Activated T-helper 2 cell treated with anti-CD3 and anti-CD28 coated beads, Interferon-gamma antibody, Interleukin-2, Interleukin-4, amounts not matched to agents 10 μg/mL and 5 μg/mL and 100 μg/mL, durations not matched to agents 14 hours and 24 hours and 36 hours (primary cell): Measurements from ENCODE around the gene RNPEPL1. TPM values are rescaled to one million over a fixed set of nuclear protein-coding genes. Genes with fewer than 3 reads are reported as not detected.
"Not testable (repeated sequence)": the region's sequence is repeated elsewhere in the genome, so short reads cannot be mapped to it uniquely, and the experiment has no call there.

ENCODE experiments used
- DNase-seq: peaks from one replicate; pipeline ENCODE4 v3.0.0; 2021; ENCODE audit warnings: low spot score
- H3K27ac Mint-ChIP-seq: one replicate; pipeline ENCODE4 v1.8.0; 2021; ENCODE audit warnings: mixed read lengths
- H3K27me3 Mint-ChIP-seq: one replicate; pipeline ENCODE4 v1.8.0; 2021; ENCODE audit warnings: low read depth, mixed read lengths
- H3K36me3 Mint-ChIP-seq: one replicate; pipeline ENCODE4 v1.8.0; 2021; ENCODE audit warnings: low read depth, mixed read lengths
- H3K4me1 Mint-ChIP-seq: one replicate; pipeline ENCODE4 v1.8.0; 2021; ENCODE audit warnings: low read depth, mixed read lengths
- H3K4me3 Mint-ChIP-seq: one replicate; pipeline ENCODE4 v1.8.0; 2021; ENCODE audit warnings: low read depth, mild to moderate bottlenecking, moderate library complexity, mixed read lengths
- H3K9me3 Mint-ChIP-seq: one replicate; pipeline ENCODE4 v1.8.0; 2021; ENCODE audit warnings: mixed read lengths
- intact Hi-C: fragments of 100-400 bp; cut with micrococcal nuclease; formaldehyde crosslinking; loops from one replicate; pipeline ENCODE4 v1.15.1; 2023
- total RNA-seq: library from RNA; stranded (reverse); gene quantifications from 2 replicates; pipeline ENCODE4 v1.2.3, GENCODE V29; 2022

RNPEPL1 gene
- total RNA-seq, 1 donor from 2014 or later, result 71.3 TPM

DNA sequence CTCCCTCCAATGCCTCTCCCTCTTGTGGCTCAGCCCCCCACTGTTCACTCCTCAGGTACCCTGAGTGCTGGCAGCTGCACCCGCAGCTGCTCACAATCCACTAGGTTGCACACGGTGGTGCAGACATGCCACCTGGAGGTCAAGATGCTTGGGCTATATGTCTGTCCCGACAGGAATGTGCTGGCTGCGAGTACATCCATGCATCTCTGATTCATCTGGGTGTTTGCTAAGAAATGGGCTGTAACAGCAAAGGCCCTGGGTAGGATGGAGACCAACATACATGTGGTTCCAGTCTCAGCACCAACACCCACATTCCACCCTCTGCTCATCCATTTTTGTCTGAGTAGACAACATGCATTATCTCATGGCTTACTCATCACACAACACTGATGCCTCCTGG, 41.8 kb upstream of the RNPEPL1 start:
- Mint-ChIP-seq H3K9me3 (peaks cover 70% of the 10 kb centered on the region), H3K4me3 (no peak overlapping the region), H3K36me3 (peaks cover 93% of the 10 kb centered on the region), H3K27ac (no peak overlapping the region), H3K4me1 (no peaks in the 10 kb centered on the region), H3K27me3 (no peaks in the 10 kb centered on the region)
- intact Hi-C loops, result no loop called here
- DNase-seq, result no peak

DNA sequence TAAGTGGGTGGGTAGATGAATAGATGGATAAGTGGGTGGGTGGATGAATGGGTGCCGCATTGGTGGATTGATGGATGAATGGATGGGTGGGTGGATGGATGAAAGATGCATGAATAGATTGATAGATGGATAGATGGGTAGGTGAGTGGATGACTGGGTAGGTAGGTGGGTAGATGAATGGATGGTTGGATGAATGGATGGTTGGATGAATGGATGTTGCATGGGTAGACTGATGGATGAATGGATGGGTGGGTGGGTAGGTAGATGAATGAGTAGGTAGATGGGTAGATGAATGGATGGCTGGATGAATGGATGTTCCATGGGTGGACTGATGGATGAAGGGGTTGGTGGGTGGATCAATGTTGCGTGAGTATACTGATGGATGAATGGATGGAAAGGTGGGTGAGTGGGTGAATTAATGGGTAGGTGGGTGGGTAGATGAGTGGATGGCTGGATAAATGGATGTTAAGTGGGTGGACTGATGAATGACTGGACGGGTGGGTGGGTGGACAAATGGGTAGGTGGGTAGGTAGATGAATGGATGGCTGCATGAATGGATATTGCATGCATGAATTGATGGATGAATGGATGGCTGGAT, 41.0 kb upstream of the RNPEPL1 start:
- H3K9me3 Mint-ChIP-seq, result peaks cover 76% of the 10 kb centered on the region

GRCh38 chr2:240528406-240529040, 39.8 kb upstream of the RNPEPL1 start:
- Mint-ChIP-seq H3K27me3 (no peaks in the 10 kb centered on the region), H3K27ac (no peak overlapping the region), H3K36me3 (peaks cover 92% of the 10 kb centered on the region), H3K4me3 (no peak overlapping the region), H3K4me1 (no peaks in the 10 kb centered on the region), H3K9me3 (peaks cover 76% of the 10 kb centered on the region)
- intact Hi-C loops, result no loop called here
- DNase-seq, result no peak

More for the DNA sequence above, 41.0 kb upstream of the RNPEPL1 start:
- intact Hi-C loops, result no loop called here
- H3K4me1 Mint-ChIP-seq, result no peaks in the 10 kb centered on the region
- peaks cover 94% of the 10 kb centered on the region for H3K36me3 Mint-ChIP-seq
- no peaks in the 10 kb centered on the region for H3K27me3 Mint-ChIP-seq
- H3K4me3 Mint-ChIP-seq, result no peak overlapping the region
- no peak for DNase-seq
- H3K27ac Mint-ChIP-seq, result no peak overlapping the region

DNA sequence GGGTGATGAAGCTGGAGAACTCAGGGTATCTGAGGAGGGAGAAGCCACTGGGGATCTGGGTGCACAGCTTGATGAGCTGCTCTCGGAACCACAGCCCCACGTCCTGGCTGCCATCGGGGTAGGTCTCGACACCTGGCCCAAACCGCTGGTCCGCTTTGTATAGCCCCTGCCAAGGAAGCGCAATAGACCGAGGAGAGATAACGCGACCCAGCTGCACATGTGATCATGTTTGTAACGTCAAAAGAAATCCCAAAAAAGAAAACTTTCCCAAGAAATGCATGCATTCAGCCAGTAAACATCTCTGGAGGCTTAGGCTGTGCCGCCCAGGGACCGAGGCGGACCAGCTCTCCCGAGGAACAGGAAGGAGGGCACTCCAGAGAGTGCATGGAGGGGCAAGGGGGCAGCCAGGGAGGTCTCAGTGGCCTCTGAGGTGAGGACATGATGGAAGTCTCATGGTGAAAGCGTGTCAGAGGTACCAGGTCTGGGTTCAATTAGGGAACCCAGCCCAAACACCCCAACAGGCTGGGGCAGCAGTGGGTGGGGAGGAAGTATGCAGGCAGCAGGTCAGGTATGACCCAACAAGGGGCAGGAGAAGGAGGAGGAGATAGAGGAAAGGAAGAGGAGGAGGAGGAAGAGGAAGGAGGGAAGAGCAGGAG, 38.8 kb upstream of the RNPEPL1 start:
- Mint-ChIP-seq H3K4me3 (no peak overlapping the region), H3K27me3 (no peaks in the 10 kb centered on the region), H3K9me3 (peaks cover 75% of the 10 kb centered on the region), H3K36me3 (peaks cover 92% of the 10 kb centered on the region), H3K27ac (no peak overlapping the region), H3K4me1 (no peaks in the 10 kb centered on the region)
- intact Hi-C loops, result no loop called here
- no peak for DNase-seq

- Mint-ChIP-seq H3K36me3 (peaks cover 92% of the 10 kb centered on the region), H3K27me3 (no peaks in the 10 kb centered on the region), H3K27ac (no peak overlapping the region), H3K9me3 (peaks cover 68% of the 10 kb centered on the region), H3K4me1 (no peaks in the 10 kb centered on the region), H3K4me3 (no peak overlapping the region)
- intact Hi-C loops, result no loop called here
- no peak for DNase-seq
Measured at GRCh38 chr2:240530181-240530580, 38.1 kb upstream of the RNPEPL1 start.

GRCh38 chr2:240531038-240531437, 37.2 kb upstream of the RNPEPL1 start:
- Mint-ChIP-seq H3K4me1 (no peaks in the 10 kb centered on the region), H3K27me3 (no peaks in the 10 kb centered on the region), H3K9me3 (peaks cover 62% of the 10 kb centered on the region), H3K27ac (no peak overlapping the region), H3K36me3 (peaks cover 94% of the 10 kb centered on the region), H3K4me3 (no peak overlapping the region)
- intact Hi-C loops, result no loop called here
- DNase-seq, result no peak

DNA sequence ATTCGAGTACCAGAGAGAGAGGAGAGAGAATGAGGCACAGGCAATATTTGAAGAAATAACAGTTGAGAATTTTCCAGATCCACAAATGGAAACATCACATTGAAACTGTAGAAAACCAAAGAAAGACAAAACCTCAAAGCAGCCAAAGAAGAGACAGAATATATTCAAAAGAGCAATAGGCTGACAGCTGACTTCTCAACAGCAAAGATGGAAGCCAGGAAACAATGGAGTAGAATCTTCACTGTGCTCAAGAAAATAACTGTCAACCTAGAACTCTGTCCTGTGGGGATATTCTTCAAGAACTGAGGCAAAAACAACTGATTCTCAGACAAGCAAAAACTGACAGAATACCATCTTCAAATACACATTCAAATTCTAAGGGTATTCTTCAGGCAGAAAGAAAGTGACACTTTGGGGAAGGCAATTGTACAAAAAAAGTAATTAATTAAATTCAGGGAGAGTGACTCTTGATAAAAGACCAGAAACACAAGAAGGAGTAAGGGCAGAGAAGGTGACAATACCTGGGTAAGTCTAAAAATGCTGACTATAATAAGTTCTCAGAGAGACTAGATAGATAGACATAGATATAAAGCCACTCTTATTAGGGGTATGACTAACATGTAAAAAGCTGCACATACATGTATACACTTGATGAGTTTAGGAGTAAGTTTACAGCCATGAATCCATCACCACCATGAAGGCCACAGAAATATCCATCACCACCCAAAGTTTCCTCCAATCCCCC, 36.1 kb upstream of the RNPEPL1 start:
- DNase-seq, result no peak
- H3K4me3 Mint-ChIP-seq, result no peak overlapping the region
- no peaks in the 10 kb centered on the region for H3K4me1 Mint-ChIP-seq
- peaks cover 90% of the 10 kb centered on the region for H3K36me3 Mint-ChIP-seq
- H3K27ac Mint-ChIP-seq, result no peak overlapping the region
- intact Hi-C loops, result no loop called here
- H3K27me3 Mint-ChIP-seq, result no peaks in the 10 kb centered on the region
- peaks cover 52% of the 10 kb centered on the region for H3K9me3 Mint-ChIP-seq

- Mint-ChIP-seq H3K4me3 (no peak overlapping the region), H3K4me1 (no peaks in the 10 kb centered on the region), H3K27me3 (no peaks in the 10 kb centered on the region), H3K36me3 (peaks cover 68% of the 10 kb centered on the region), H3K9me3 (peaks cover 10% of the 10 kb centered on the region), H3K27ac (no peak overlapping the region)
- intact Hi-C loops, result no loop called here
- DNase-seq, result no peak
Measured at GRCh38 chr2:240538031-240538780, 30.1 kb upstream of the RNPEPL1 start.

- H3K9me3 Mint-ChIP-seq, intact Hi-C loops, H3K4me1 Mint-ChIP-seq, H3K4me3 Mint-ChIP-seq, DNase-seq, H3K27ac Mint-ChIP-seq, H3K27me3 Mint-ChIP-seq: not testable (repeated sequence)
- H3K36me3 Mint-ChIP-seq, result peaks cover 67% of the 10 kb centered on the region
Measured at GRCh38 chr2:240539101-240539500, 29.2 kb upstream of the RNPEPL1 start.

- Mint-ChIP-seq H3K4me3 (no peak overlapping the region), H3K4me1 (no peaks in the 10 kb centered on the region), H3K27me3 (no peaks in the 10 kb centered on the region), H3K27ac (no peak overlapping the region), H3K9me3 (peaks cover 12% of the 10 kb centered on the region), H3K36me3 (peaks cover 63% of the 10 kb centered on the region)
- no peak for DNase-seq
- intact Hi-C loops, result no loop called here
Measured at GRCh38 chr2:240539906-240540305, 28.4 kb upstream of the RNPEPL1 start.

- no peak for DNase-seq
- Mint-ChIP-seq H3K4me3 (no peak overlapping the region), H3K4me1 (no peaks in the 10 kb centered on the region), H3K9me3 (peaks cover 14% of the 10 kb centered on the region), H3K27ac (no peak overlapping the region), H3K36me3 (peaks cover 55% of the 10 kb centered on the region), H3K27me3 (no peaks in the 10 kb centered on the region)
- intact Hi-C loops, result no loop called here
Measured at GRCh38 chr2:240551288-240551687, 17.0 kb upstream of the RNPEPL1 start.

- Mint-ChIP-seq H3K27me3 (no peaks in the 10 kb centered on the region), H3K36me3 (peaks cover 55% of the 10 kb centered on the region), H3K4me1 (peaks cover 4% of the 10 kb centered on the region), H3K9me3 (peaks cover 14% of the 10 kb centered on the region), H3K27ac (no peak overlapping the region), H3K4me3 (no peak overlapping the region)
- intact Hi-C loops, result no loop called here
- no peak for DNase-seq
Measured at GRCh38 chr2:240551811-240552210, 16.5 kb upstream of the RNPEPL1 start.
